ENCODE results near the gene HBP1. TPM values are rescaled to one million over a fixed set of nuclear protein-coding genes. Genes with fewer than 3 reads are reported as not detected.
"Not testable (repeated sequence)": the region's sequence is repeated elsewhere in the genome, so short reads cannot be mapped to it uniquely, and the experiment has no call there.

Gene HBP1
- total RNA-seq, 2 experiments from 2014 or later = 9.3 to 18.1 TPM

- H3K4me1 ChIP-seq (ENCODE audit: insufficient read depth, low read length, poor library complexity, severe bottlenecking) = peaks cover 2% of the 10 kb centered on the region
- H3K4me3 ChIP-seq (ENCODE audit: low read depth, low read length, poor library complexity, severe bottlenecking) = no peak overlapping the region
- CTCF ChIA-PET (ENCODE audit: unreplicated experiment) = no interaction called here
- intact Hi-C loops (cut with micrococcal nuclease; ENCODE audit: unreplicated experiment) = no loop called here
- no peaks in the 10 kb centered on the region for H4K20me1 ChIP-seq (ENCODE audit: insufficient read depth, low read length)
- H3K9me2 ChIP-seq (ENCODE audit: insufficient read depth, low read length) = no peaks in the 10 kb centered on the region
- H3K36me3 ChIP-seq (ENCODE audit: insufficient read depth, low read length) = peaks cover 93% of the 10 kb centered on the region
- peaks cover 10% of the 10 kb centered on the region; the same call in 1 of the 2 replicates for H3K79me2 ChIP-seq (ENCODE audit: insufficient read depth, low read depth, low read length)
- no peak overlapping the region for H3K4me2 ChIP-seq (ENCODE audit: low read length)
- peaks cover 7% of the 10 kb centered on the region; the same call in 1 of the 2 replicates for H3K9me3 ChIP-seq (ENCODE audit: low read length)
- no peak overlapping the region for H2AFZ ChIP-seq (ENCODE audit: low read length)
- no peak for DNase-seq (ENCODE audit: low spot score)
- no peak overlapping the region for H3K27ac ChIP-seq (ENCODE audit: low read depth, low read length, poor library complexity, severe bottlenecking)
- no TSS peak for BruUV-seq (replicated peaks)
- POLR2A ChIA-PET = interaction anchor here (1.2 to 3.3 kb wide), 5 partner anchors 11 to 19 kb away, joined by 3 to 19 read pairs (median 3); no protein-coding TSS in a partner anchor
- no peak for TF ChIP-seq CTCF (conservative IDR thresholded peaks at IDR 0.05; ENCODE audit: low read length)
- no peak for TF ChIP-seq EZH2phosphoT487 (IDR thresholded peaks at IDR 0.05; ENCODE audit: borderline replicate concordance, low read depth, low read length)
These were observed 35.4 kb upstream of the HBP1 start for GRCh38 chr7:107133396-107133795.

- Histone ChIP-seq H3K79me2 (ENCODE audit: insufficient read depth, low read depth, low read length) (no peaks in the 10 kb centered on the region; the same call in 1 of the 2 replicates), H3K9me2 (ENCODE audit: insufficient read depth, low read length) (no peaks in the 10 kb centered on the region), H2AFZ (ENCODE audit: low read length) (no peak overlapping the region), H3K4me2 (ENCODE audit: low read length) (no peak overlapping the region), H3K9me3 (ENCODE audit: low read length) (peaks cover 13% of the 10 kb centered on the region; the same call in 1 of the 2 replicates), H3K27ac (ENCODE audit: low read depth, low read length, poor library complexity, severe bottlenecking) (no peak overlapping the region), H3K36me3 (ENCODE audit: insufficient read depth, low read length) (peaks cover 89% of the 10 kb centered on the region), H3K4me1 (ENCODE audit: insufficient read depth, low read length, poor library complexity, severe bottlenecking) (no peaks in the 10 kb centered on the region), H3K4me3 (ENCODE audit: low read depth, low read length, poor library complexity, severe bottlenecking) (no peak overlapping the region), H4K20me1 (ENCODE audit: insufficient read depth, low read length) (no peaks in the 10 kb centered on the region)
- CTCF ChIA-PET (ENCODE audit: unreplicated experiment) = no interaction called here
- POLR2A ChIA-PET = interaction anchor here (1.0 to 1.5 kb wide), 3 partner anchors 9 to 48 kb away, joined by 4 to 7 read pairs (median 5); no protein-coding TSS in a partner anchor
- no peak for TF ChIP-seq CTCF (conservative IDR thresholded peaks at IDR 0.05; ENCODE audit: low read length)
- TF ChIP-seq EZH2phosphoT487 (IDR thresholded peaks at IDR 0.05; ENCODE audit: borderline replicate concordance, low read depth, low read length) = no peak
- DNase-seq (ENCODE audit: low spot score) = no peak
- intact Hi-C loops (cut with micrococcal nuclease; ENCODE audit: unreplicated experiment) = no loop called here
- BruUV-seq (replicated peaks) = no TSS peak
These were observed 29.9 kb upstream of the HBP1 start for GRCh38 chr7:107138696-107139420.

GRCh38 chr7:107143875-107144274 lies 24.9 kb upstream of the HBP1 start:
- H3K9me2 ChIP-seq (ENCODE audit: insufficient read depth, low read length); H2AFZ ChIP-seq (ENCODE audit: low read length); H3K79me2 ChIP-seq (ENCODE audit: insufficient read depth, low read depth, low read length); H4K20me1 ChIP-seq (ENCODE audit: insufficient read depth, low read length); DNase-seq (ENCODE audit: low spot score); H3K27ac ChIP-seq (ENCODE audit: low read depth, low read length, poor library complexity, severe bottlenecking); CTCF ChIA-PET (ENCODE audit: unreplicated experiment); intact Hi-C loops (cut with micrococcal nuclease; ENCODE audit: unreplicated experiment); BruUV-seq (replicated peaks); H3K4me2 ChIP-seq (ENCODE audit: low read length); H3K9me3 ChIP-seq (ENCODE audit: low read length); H3K4me3 ChIP-seq (ENCODE audit: low read depth, low read length, poor library complexity, severe bottlenecking): not testable (repeated sequence)
- Histone ChIP-seq H3K4me1 (ENCODE audit: insufficient read depth, low read length, poor library complexity, severe bottlenecking) (peaks cover 38% of the 10 kb centered on the region), H3K36me3 (ENCODE audit: insufficient read depth, low read length) (peaks cover 87% of the 10 kb centered on the region)
- POLR2A ChIA-PET = interaction anchor here (1.2 kb wide), 1 partner anchor 11 kb away, joined by 3 read pairs; no protein-coding TSS in a partner anchor

Data from OCI-LY7 (cell line).